Embryonic facial prominence (tissue), 1 donor: ENCODE data around the gene CBX6.
"Not testable (repeated sequence)": the region's sequence is repeated elsewhere in the genome, so short reads cannot be mapped to it uniquely, and the experiment has no call there.

Experiments
- DNase-seq: peaks from one replicate; pipeline ENCODE4 v3.0.0-alpha.2; 2016; ENCODE audit errors: extremely low spot score

CBX6 gene

DNA sequence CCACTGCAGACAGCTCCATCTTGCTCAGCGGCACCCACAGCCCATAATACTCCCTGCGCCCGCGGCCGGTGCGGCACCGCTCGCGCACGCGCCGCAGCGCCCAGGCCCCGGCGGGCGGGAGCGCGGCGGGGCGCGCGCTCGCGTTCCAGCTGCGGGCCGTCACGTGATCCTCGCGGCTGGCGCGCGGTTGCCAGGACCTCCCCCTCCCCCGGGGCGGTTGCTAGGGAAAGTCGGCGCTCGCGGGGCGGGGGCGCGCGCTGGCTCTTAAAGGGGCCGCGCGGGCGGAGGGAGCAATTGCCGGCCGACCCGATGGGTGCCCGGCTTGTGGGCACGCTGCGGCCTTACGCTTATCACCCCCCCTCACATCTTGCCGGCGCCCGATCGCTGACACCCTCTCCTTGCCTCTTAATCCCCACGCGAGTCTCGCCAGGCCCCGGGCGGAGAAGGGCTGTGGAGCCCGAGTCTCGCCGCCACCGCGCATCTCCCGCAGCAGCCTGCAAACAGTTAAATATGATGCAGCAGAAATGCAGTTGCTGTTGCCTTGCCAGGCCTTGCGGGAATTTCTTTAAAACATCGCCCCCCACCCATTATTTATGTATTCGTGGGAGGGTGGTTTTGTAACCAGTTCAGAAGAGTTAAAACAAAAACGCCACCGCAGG, at the start of gene CBX6:
TSS of gene CBX6 (minus strand) at position 45 of the 659 bp plus-strand sequence. CDS start at position 19, 26 bp downstream.
- peak; percentile 88 for DNase-seq

DNA sequence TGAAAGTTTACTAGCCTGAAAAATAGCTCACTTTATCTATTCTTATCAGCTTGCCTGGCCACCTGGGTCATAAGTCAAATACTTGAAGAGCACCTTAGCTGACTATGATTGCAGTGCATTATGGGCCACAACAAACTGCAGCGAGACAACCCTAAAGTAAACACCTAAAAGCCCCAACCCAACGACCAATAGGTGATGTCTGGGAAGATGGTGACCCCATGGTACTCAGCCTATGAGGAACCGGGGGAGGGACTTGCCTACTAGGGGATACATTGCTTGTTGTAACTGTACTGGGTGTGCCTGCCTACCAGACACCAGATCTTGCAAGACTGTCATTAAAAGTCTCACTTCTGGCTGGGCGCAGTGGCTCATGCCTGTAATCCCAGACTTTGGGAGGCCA, 49.8 kb upstream of the CBX6 start:
- DNase-seq: no peak

DNA sequence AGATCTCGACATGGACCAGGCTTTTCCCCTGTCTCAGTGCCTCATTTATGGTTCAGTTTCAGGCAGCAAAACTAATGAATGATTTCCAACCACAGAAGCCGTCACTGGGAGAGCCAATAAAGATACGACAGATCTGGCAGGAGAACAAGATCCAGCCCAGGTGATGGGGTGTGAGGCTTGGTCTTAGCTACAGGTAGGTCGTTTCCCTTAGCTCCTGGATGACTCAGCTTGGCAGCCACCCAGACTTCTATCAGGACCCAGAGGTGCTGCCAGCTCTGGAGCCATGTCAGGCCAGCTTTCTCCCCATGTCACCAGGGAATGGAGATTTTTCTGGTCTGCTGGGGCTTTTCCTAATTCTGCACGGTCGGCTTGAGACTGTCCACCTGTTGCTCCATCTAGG, 49.1 kb upstream of the CBX6 start:
- no peak for DNase-seq

DNA sequence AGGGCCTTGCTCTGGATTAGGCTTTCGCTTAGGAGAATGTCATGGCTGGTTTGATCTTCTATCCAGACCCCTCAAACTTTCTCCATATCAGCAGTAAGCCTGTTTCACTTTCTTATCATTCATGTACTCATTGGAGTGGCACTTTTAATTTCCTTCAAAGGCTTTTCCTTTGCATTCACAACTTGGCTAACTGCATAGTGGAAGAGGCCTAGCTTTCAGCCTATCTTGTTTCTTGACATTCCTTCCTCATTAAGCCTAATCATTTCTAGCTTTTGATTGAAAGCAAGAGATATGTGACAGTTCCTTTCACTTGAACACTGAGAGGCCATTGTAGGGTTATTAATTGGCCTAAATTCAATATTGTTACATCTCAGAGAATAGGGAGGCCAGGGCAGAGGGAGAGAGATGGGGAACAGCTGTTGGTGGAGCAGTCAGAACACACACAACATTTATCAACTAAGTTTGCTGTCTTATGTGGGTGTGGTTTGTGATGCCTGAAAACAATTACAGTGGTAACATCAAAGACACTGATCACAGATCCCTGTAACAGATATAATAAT, 47.7 kb upstream of the CBX6 start:
- no peak for DNase-seq

DNA sequence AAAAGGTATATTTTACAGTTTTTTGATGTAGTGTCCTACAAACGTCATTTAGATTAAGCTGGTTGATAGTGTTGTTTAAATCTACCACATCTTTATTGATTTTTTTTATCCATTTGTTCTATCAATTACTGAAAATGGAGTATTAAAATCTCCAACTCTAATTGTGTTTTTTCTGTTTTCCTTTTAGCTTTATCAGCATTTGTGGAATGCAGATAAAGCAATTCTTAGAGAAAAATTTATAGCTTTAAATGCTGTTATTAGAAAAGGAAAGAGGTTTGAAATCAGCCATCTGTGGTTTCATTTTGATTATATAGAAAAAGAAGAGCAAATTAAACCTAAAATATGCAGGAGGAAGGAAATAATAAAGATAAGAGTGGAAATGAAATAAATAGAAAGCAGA, 39.4 kb upstream of the CBX6 start:
- no peak for DNase-seq

DNA sequence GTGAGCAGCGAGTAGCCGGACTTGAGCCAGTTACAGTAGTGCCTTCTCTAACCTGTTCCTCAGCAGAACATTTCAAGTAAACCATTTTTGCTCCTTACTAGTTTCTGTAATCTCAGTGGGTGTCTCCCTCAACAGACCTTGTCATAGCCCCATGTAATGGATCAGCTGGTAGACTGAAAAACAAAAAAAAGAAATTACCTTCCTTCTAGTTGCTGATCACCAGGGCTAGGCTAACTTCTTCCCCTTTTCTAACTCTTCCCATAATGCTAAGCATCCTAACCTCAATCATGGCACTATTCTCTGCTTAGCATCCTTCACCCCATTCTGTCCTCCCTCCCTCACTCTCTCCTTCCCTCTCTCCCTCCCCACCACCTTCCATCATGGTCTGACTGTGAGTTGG, 35.8 kb upstream of the CBX6 start:
- DNase-seq: no peak

DNA sequence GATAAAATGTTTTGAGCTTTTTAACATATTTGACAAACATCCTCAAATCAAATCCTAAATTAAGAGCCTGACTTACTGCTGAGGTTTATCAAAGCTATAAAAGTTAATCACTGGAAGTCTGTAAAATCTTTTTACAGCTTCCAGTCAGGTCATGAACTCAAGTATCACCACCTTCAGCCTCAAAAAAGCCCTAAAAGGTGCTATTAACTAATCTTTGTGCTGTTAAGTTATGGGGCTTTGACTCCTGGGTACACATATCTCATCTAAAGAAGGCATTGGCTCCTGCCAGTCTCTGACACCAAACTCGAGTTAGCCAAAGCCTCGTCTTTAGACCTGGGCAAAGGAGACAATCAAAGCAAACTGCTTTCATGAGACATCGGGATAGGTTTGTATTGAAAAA, 34.0 kb upstream of the CBX6 start:
- no peak for DNase-seq

DNA sequence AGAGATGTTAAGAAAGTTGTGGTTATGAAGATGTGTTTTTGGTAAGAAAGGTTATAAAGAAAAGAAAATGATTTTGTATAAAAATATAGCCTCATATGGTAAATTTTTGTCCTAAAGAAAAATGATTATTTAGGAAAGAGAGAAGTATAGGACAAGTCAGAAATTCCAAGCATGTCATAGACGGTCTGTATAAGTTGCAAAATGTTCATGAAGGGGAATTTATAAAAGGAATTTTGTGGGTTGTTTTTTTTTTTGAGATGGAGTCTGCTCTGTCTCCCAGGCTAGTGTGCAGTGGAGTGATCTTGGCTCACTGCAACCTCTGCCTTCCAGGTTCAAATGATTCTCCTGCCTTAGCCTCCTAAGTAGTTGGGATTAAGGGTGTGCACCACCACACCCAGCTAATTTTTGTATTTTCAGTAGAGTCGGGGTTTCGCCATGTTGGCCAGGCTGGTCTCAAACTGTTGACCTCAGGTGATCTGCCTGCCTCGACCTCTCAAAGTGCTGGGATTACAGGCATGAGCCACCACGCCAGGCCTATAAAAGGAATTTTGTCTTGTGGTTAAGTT, 32.1 kb upstream of the CBX6 start:
- DNase-seq: not testable (repeated sequence)

DNA sequence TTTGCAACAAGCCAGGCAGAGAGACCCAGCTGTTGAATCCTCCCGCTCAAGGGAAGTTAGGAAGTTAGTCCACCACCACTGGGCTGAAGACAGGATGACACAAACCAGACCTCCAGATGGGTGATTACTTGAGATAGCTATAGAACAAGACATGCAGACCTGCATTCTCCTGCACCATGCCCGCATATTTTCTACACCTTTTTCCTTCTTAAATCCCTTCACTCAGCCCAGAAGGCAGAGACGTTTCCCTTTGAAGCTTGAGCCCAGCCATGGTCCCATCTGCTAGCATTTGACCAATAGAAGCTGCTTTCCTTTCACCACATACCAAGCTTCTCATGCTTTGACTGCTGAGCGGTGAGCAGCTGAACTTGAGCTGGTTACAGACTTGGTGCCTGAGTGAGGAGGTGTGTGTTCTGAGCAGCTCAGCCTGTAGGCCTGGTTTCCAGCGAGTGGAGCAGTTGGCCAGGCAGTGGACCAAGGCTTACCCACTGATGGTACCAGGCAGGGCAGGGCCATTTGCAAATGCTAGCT, 29.2 kb upstream of the CBX6 start:
- DNase-seq: no peak

DNA sequence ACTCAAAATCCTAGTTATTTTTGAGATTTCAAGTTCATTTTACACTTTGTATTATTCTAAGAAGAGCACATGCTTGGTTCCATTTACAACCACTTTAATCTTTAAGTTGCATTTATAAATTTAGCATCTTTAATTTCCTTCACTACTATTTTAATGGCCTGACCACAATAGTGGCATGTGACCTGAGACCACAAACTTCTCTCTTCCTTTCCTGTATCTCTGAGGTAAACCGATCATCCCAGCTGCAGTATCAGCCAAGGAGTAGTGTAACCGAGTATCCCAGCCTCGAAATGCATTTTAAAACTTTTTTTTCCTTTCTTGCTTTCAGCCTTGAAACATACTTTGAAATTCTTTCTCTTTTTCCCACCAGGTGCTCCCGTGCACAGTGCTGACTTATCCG, 28.7 kb upstream of the CBX6 start:
- DNase-seq: no peak

DNA sequence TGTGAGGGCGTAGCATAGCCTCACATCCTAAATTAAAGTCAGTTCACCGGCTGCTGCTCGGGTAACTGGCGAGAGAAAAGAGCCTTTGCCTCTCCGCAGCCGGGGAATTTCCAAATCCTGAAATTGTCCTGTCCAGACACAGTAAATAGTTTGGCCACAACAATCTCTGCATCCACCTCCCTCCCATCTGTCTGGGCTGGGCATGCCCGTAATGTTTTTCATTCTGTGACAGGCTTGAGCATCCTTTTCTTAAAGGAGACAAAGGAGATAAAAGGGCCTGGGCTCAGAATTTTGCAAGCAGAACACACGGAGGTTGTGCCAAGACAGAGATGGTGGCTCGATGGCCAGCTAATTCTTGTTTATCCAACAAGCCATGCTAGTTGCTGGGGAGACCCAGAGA, 19.2 kb upstream of the CBX6 start:
- no peak for DNase-seq

DNA sequence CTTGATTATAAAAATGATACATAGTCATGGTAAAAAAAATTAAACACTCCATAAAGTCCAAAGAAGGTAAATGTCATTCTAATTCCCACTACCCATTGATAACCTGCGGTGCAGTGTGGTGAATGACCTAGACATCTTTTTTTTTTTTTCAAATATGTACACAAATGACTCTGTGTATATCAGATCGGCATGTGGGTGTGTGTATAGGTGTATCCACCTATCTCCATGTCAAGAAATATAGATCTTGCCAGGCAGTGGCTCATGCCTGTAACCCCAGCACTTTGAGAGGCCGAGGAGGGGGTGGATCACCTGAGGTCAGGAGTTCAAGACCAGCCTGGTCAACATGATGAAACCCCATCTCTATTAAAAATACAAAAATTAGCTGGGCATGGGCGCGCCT, 18.4 kb upstream of the CBX6 start:
- no peak for DNase-seq

DNA sequence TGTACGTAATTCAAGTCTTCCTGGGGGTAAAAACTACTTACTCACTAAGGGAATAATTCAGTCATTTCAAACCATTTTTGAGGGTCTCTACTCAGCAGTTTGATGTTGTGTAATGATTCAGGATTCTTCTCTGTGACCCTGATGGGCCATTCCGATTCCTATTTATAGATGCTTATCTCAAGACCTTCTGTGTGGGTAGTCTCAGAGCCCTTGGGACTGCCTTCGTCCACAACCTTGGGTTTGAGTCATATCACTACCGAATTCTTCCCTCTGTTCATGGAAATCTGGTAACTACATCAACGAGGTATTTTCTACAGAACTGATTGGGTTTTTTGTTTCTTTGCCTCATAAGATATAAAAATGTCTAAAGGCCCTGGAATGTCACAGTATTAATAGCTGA, 14.3 kb upstream of the CBX6 start:
- DNase-seq: no peak

DNA sequence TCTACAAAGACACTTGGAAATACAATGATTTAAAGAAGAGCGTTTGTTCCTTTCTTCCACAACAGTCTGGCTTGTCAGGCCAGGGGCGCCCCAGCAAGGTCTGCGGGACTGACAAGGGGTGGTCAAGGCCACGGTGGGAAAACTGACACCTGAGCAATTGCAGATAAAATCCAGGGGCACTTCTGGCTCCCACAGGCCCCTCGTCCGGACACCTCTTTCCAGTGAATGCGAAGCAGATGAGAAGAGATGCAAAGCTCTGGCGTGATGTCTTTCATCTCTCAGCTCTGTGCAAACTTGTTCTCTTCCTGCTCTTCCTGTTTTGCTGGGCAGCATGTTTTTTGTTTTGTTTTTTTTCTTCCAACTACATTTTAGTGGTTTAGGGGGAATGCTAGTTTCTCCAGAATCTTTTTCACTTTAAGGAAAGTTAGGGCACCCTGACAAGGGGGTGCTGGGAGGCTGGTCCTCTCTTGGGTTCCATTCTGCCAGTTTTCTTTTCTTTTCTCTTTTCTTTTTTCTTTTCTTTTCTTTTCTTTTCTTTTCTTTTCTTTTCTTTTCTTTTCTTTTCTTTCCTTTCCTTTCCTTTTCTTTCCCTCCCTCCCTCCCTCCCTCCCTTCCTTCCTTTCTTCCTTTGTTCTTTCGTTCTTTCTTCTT, 11.1 kb upstream of the CBX6 start:
- DNase-seq: no peak

DNA sequence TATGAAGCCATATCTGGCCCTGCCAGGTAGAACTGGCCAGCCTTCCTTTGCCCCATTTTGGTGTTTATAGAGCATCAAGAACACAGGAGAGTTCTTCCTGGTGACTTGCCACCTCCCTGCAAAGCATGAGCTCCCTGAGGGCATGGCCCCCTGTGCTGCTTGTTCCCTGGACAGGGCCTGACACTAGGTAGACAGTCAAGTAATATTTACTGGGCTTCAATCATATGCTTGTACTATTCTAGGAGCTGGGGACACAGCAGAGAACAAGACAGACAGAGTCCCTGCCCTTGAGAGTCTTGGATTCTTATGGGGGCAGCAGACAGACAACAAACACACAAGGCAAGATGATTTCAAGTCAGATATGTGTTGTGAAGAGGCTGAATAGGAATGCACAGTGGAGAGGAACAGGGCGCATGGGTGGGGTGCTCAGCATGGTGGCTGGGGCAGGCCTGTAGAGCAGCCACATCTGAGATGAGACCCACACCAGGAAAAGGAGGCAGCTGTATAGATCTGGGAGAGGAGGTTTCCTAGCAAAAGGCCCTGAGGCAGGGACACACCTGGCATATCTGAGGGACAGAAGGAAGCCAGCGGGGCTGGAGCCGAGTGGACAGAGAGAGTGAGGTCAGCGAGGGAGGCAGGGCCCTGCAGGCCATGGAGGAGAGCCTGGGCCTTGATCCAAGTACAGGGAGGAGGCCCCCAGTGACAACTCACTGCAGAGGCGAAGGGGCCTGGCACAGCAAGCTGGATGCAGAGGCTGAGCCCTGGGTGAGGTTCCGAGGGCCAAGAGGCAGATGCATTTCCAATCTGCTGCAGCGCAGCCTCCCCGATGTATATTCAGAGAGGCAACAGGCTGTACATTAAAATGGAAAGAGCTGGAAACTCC, 10.2 kb upstream of the CBX6 start:
- no peak for DNase-seq

DNA sequence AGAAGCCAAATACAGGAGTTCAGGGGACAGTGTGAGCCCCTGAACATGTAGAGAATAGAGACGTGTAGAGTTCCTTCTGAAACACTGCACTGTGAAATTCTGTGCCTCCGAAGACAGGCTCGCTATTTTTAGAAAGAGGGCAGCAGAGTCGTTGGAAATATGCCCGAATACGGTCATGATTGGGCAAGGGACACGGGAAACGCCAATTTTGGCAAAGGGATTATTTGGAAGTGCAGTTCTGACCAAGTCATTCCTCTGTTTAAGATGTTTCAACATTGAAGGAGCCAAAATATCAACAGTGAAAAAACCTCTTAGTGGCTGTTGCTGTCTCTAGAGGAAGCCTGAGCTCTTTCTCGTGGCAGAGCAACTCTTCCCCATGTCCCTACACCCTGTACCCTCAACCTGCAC, 9.5 kb upstream of the CBX6 start:
- no peak for DNase-seq

DNA sequence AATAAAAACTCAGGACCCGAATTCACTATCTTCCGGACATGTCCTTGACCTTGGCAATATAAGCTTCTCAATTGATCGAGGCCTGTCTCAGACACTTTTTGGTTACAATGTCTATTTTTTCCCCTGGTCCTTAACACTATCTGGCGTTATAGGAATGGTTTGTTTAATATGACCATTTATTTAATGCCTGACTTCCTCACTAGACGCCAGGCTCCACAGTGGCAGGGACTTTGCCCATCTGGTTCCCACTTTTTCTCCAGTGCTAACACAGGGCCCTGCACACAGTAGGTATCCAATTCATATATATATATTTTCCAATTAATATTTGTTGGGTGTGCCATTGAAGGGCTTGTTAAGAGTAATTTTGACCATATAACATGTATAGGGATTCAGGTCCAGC, 7.9 kb upstream of the CBX6 start:
- no peak for DNase-seq

DNA sequence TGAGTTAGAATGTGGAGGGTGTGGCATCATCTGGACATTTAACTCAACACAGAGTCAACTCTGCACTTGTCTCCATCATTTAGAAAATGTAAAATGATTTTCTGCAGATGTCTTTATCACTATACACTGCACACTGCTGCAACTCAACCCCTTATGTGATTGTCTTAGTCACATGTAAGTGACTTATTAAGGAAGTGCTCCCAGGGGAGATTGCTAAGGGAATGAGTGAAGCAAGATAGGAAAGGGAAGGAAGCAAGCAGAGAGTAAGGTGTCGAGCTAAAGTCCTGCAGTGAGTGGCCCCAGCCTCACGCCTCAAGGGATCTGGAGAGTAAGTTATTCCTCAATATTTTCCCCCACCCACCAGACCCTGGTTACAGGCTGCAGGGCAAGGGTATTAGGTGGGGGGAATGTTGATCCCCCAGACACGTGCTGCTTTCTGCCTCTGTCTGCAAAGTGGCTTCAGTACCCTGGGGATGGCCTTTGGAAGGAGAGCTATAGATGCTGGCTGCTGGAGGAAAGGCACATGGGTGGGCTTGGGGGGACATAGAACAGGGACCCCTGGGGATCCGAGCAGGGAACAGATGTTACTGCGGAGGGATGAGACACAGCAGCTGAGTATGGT, 7.2 kb upstream of the CBX6 start:
- no peak for DNase-seq

DNA sequence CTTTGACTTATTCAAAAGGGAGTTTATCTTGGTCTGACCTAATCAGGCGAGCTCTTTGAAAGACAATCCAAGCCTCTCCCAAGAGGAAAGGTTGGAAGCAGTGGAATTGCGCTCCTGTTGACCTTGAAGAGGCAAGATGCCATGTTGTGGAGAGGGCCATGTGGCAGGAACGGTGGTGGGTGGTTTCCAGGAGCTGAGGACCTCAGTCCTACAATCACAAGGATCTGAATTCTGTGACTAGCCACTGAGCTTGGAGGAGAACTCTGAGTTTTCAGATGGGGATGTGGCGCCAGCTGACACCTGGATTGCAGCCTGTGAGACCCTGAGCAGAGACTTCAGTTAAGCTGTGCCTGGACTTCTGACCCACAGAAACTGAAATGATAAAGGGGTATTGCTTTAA, 6.0 kb upstream of the CBX6 start:
- DNase-seq: no peak

DNA sequence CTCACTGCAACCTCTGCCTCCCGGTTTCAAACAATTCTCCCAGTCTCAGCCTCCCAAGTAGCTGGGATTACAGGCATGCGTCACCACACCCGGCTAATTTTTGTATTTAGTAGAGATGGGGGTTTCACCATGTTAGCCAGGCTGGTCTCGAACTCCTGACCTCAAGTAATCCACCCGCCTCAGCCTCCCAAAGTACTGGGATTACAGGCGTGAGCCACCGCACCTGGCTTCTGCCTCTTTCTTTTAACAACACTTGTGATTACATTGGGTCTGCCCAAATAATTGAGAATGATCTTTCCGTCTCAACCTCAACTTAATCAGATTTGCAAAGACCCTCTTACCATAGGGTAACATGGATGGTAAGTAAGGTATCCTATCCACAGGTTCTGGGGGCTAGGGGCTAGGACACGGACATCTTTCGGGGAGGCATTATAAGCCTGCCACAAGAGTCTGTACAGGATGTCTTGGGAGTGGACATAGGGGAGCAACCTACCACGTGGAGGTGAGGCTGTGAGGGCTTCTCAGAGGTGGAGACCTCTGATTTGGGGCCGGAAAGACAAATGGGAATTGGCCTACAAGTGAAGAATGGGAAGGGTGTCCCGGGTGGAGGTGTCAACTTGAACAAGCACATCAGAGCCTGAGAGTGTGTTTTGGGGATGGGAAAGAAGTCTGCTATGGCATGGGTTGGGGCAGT, 2.7 kb upstream of the CBX6 start:
- no peak for DNase-seq
